ENCODE measurements around the gene ZBTB11. TPM values are rescaled to one million over a fixed set of nuclear protein-coding genes. Genes with fewer than 3 reads are reported as not detected.

The ZBTB11 gene
- total RNA-seq, 1 experiment from 2014 or later: 14.8 TPM

- H3K56ac ChIP-seq (ENCODE audit: insufficient read length, low read depth, low read length): no peak overlapping the region
- no peak overlapping the region for H2BK15ac ChIP-seq (ENCODE audit: low read depth, low read length)
- no peak overlapping the region for H3K18ac ChIP-seq (ENCODE audit: insufficient read length, low read depth, low read length)
- Mint-ChIP-seq H3K36me3 (ENCODE audit: insufficient read depth in 1 of 3, low read depth in 3 of 3) (no peaks in the 10 kb centered on the region), H3K4me1 (peaks cover 32 to 45% of the 10 kb centered on the region in 2 experiments), H3K27me3 (ENCODE audit: low read depth) (no peaks in the 10 kb centered on the region; the same call in 1 of the 2 replicates), H3K27ac (peak overlapping the region in 2 of 3 experiments; percentile 44 to 62; a peak in 2 of 7 replicates), H3K4me3 (no peak overlapping the region), H3K9me3 (no peaks in the 10 kb centered on the region)
- no peak overlapping the region for H2BK20ac ChIP-seq (ENCODE audit: low read depth, low read length, poor library complexity, severe bottlenecking)
- H3K79me2 ChIP-seq (ENCODE audit: insufficient read depth, low read length): no peaks in the 10 kb centered on the region
- H4K20me1 ChIP-seq (ENCODE audit: control insufficient read depth, insufficient read depth, insufficient read length): no peaks in the 10 kb centered on the region
- H2BK12ac ChIP-seq (ENCODE audit: insufficient read length, low read depth, low read length): no peak overlapping the region
- no peak overlapping the region for H3T11ph ChIP-seq (ENCODE audit: low read length)
- H3K27ac ChIP-seq (ENCODE audit: insufficient read length, low read depth, low read length): no peak overlapping the region
- H3K4me1 ChIP-seq (ENCODE audit: insufficient read depth, low read length): no peaks in the 10 kb centered on the region; the same call in 1 of the 2 replicates
- H3K4me2 ChIP-seq (ENCODE audit: insufficient read depth, insufficient read length, low read length): no peak overlapping the region
- H3K79me1 ChIP-seq (ENCODE audit: insufficient read depth, low read depth, low read length, poor library complexity, severe bottlenecking): no peaks in the 10 kb centered on the region
- no peak overlapping the region for H4K8ac ChIP-seq (replicated peaks; ENCODE audit: insufficient read length, low read depth, low read length)
- H3K9ac ChIP-seq (ENCODE audit: extremely low read depth, insufficient read length, low read length): no peak overlapping the region
- H2AFZ ChIP-seq (ENCODE audit: low read length): no peak overlapping the region
- peak; percentile 53 for DNase-seq
- H4K5ac ChIP-seq (ENCODE audit: insufficient read length, low read depth, low read length): no peak overlapping the region
- H2BK5ac ChIP-seq (ENCODE audit: insufficient read length, low read length): no peak overlapping the region
- no peak overlapping the region for H3K4ac ChIP-seq (ENCODE audit: low read depth, low read length)
- H3K23ac ChIP-seq (ENCODE audit: insufficient read length, low read depth, low read length): no peak overlapping the region
- no CpG with 5 or more reads among the region's 10 CpGs for WGBS (ENCODE audit: extremely low coverage, insufficient read length, low lambda C conversion rate)
- no peak overlapping the region for H3K14ac ChIP-seq (ENCODE audit: insufficient read depth, low read length)
- H3K9me3 ChIP-seq (ENCODE audit: control insufficient read depth, low read depth, low read length): no peaks in the 10 kb centered on the region
- no peaks in the 10 kb centered on the region for H3K23me2 ChIP-seq (ENCODE audit: insufficient read length, low read depth, low read length, poor library complexity, severe bottlenecking)
- peak; percentile 26; the same call in 2 of the 3 replicates for TF ChIP-seq CTCF (conservative IDR thresholded peaks at IDR 0.05)
- no peak overlapping the region for H2AK5ac ChIP-seq (ENCODE audit: insufficient read length, low read length)
- no peaks in the 10 kb centered on the region for H3K27me3 ChIP-seq (ENCODE audit: insufficient read depth, low read length)
- no peak overlapping the region for H2BK120ac ChIP-seq (ENCODE audit: low read depth, low read length, poor library complexity, severe bottlenecking)
- no peak overlapping the region for H4K91ac ChIP-seq (ENCODE audit: insufficient read length, low read depth, low read length)
Observed at GRCh38 chr3:101638261-101638745, 38.6 kb downstream of the ZBTB11 start.

Data from H9 (cell line).